HG02840 (cell line): ENCODE measurements around the gene CHST13.

Source experiments
- ATAC-seq: cut with Tn5 transposase; IDR thresholded peaks from one replicate; pipeline ENCODE4 v1.9.1; 2021; ENCODE audit warnings: mild to moderate bottlenecking, moderate library complexity, moderate number of reproducible peaks; ENCODE audit not compliant: unreplicated experiment, low FRiP score

CHST13 gene

DNA sequence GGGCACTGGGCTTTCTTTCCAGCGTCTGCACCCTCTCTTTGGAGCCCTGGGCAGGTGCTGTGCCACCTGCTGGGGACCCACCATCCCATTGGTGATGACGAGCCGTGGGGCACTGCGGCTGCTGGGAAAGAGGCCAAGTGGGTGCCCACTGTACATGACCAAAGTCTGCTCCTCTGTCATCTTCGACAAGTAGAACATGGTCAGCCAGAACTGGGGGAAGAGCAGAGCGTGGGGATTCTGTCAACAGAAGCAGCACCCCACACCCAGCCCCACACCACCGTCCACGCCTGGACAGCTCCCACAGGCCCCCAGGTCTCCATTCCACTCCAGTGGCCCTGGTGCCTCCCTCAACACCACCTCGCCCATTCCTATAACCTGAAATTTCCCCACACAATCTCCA is 16.1 kb upstream of the CHST13 start:
- ATAC-seq: no peak

DNA sequence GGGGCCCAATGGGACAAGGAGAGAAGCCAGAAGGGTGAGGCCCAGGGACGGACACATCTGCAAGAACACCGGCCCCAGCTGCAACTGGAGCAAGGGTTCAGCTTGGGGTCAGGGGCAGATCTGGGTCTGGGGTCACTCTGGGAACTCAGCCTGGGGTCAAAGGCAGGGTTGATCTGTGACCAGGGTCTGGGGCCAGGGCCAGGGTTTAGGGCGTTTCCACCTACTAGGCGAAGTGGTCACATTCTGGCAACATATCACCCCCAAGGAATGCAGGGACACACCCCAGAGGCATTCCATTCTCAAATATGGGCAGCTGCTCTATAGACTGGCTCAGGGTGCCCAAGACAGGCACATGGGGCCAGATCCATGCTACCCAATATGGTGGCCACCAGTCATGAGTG is 15.4 kb upstream of the CHST13 start:
- no peak for ATAC-seq

DNA sequence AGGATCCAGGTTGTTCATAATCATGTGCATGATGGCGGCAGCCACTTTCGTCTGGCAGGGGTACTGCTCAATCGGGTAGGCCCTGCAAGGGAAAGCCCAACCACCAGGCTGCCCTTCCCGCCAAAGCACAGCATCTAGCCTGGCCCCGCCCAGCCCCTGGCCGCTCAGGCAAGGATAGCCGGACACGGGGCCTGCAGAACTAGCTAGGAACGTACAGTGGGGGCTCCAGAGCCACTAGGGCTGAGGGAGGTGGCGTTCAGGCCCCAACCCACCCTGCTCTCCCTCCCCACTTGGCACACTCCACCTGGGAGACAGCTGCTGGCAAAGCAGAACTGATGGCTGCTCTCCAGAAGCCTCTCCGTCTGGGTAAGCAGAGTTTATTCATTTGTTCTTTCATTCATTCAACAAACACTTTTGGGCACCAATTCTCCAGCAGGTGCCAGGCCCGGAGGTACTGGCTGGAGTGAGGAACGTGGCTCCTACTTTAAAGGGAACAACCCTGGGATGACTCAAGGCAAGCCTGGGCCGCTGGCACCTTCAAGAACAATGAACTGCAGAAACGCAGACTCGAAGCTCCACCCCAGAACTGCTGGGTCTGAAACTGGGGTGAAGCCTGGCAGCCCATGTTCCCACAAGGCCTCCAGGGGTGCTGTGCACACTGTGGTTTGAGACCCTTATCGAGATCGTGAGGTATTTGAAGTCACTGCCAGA is 14.2 kb upstream of the CHST13 start:
- no peak for ATAC-seq

DNA sequence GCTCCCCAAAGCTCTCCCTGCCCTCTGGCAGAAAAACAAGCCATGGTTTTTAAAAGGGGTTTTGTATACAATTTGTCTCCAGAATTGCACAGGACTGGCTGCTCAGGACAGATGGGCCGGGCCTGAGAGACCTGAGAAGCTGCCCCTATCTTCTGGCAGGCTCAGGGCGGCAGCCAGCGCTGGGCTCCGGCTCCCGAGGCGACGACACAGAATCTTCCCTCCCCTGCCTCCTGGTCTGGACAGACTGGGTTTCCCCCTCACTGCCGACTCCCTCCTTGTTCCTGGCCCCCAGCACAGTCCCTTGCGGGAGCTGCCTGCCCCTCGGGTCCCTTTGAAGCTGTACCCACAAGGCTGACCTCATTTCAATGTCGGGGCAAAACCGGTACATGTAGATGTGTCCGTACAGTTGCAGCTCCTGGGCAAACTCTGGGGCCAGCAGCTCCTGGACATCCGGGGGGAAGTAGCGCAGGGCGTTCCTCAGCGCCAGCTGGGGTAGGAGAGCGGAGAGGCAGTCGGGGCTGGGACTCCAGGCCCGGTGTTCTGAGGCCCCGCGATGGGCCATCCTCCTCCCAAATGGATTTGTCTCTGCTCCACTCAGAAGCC is 13.5 kb upstream of the CHST13 start:
- no peak for ATAC-seq

DNA sequence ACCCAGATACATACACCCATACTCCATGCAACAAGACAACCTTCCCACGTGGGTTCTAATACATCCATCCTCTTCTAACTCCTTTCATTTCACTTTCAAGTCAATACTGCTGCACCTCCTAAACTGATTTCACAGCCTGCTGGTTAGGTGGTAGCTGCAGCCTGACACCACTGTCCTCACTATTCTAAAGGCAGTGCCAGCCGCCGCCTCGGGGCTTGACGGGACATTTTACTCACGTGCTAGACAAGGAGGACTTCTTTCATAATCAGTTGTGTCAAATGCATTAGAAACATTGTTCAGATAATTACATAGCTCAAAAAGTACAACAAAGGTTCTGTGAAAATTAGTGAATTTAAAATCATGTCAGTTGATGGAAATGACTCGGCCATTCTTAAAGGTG is 12.7 kb upstream of the CHST13 start:
- no peak for ATAC-seq

DNA sequence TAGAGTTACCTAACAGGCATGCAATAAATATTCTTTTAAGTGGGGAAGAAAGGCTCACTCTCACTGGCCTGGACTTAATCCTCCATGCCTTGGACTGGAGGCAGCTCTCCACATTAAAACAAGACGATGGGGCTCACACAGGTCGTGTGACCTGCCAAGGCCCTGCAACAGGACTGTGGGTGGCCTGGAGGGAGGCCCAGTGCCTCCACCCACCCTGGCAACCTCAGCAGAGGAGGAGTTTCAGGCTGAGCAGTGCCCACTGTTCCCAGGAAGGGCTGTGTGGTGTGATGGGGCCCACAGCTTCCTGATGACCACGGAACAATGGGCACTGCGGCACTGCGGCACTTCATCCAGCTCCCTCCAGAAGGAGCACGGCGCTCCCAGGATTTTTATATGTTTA is 11.9 kb upstream of the CHST13 start:
- no peak for ATAC-seq

DNA sequence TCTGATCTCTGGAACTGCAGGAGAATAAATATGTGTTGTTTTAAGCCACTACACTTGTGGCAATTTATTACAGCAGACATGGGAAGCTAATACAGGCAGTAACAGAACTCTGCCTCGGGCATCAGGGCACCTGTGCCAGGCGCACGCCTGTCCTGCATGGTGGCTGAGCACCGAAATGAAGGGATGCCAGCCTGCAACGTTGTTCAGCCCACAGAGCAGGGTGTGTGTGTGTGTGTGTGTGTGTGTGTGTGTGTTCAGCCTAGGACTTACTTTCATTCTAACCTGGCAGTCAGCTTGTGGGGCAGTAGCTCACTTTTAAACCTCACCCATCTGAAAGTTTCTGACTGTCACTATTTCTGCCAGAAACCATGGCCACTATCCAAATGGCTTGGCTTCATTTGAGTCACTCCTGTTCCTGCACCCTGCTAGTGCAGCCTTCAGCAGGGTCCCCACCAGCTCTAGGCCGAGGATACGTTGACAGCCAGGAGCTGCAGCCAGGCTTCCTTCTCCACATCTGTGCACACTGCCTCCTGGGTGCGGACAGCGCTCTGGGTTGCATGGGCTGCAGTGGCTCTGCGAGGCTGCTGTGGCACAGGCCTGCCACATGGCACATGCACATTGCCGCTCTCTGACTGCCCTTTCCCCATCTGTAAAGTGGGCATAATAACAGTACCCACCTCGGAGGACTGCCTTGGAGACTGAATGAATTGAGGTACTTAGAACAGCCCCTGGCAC is 10.9 kb upstream of the CHST13 start:
- ATAC-seq: no peak

DNA sequence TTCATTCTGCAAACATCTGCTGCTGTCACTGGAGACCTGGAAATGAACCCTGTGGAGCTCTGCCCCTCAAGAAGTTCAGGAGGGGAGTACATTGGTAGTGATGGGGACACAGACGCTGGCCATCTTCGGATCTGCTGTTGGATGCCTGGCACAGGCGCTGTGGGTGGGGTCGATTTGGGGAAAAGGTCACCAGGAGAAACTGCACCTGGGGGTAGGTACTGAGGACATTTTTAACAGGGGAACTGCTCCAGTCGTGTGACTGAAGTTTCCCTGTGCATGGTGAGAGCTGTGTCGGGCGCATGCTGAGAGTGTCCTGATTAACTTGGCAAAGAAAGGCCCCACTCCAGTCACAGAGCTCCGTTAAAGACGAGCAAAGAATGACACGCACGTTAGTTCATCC is 9.8 kb upstream of the CHST13 start:
- ATAC-seq: no peak

DNA sequence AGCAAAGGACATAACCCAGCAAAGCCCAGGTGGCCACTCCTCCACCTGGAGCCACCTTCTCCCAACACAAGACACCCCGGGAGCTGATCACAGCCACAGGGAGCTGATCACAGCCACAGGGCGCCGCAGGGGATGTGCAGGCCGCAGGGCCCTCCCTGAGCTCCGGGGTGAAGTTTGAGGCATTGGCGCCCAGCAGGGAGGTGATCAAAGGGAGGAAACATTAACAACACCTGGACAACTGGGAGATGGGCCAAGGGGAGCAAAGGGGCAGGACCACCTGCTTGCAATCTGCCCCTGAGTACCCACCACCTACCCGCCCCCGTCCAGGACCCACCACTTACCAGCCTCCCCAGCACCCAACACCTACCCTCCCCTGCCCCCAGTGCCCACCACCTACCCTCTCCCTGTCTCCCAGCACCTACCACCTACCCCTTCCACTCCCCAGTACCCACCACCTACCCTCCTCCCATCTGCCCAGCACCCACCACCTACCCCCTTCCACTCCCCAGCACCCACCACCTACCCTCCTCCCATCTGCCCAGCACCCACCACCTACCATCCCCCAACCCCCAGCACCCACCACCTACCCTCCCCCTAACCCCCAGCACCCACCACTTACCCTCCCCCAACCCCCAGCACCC is 8.8 kb upstream of the CHST13 start:
- ATAC-seq: no peak

DNA sequence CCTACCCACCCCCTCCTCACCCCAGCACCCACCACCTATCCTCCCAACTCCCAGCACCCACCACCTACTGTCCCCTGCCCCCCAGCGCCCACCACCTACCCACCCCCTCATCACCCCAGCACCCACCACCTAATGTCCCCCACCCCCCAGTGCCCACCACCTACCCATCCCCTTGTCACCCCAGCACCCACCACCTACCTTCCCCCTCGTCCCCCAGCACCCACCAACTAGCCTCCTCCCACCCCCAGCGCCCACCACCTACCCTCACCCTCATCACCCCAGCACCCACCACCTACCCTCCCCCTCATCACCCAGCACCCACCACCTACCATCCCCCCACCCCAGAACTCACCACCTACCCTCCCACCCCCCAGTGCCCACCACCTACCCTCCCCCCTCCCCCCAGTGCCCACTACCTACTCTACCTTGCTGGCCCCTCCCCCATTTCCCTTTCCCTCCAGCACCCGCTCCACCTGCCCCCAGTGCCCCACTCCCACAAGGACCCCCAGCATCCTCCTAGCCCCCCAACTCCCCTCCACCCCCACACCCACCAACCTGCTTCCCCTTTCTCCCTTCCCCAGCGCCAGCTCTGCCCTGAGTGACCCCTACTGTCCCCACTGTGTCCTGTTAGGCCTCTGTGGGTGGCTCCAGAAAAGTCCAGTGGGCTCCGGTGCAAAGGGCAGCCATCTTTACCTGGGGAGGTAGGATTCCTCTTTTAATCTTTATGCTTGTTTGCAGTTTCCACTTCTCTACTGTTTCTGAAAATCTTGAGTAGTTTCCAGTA is 7.6 kb upstream of the CHST13 start:
- ATAC-seq: no peak

DNA sequence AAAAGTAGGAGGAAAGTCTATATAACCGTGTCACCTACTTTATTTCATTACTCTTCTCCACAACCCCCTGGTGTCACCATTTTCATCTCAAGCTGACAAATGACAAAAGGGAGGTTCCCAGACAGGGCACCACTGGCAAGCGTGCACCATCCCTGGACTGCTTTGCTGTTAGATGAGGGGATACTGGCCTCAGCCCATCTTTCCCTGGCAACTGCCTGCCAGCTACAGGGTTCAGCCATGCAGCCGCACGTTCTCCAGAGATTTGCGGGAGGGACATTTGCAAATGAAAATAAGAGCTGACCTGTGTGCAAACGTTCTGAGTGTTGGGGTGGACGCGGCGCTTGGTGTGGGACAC is 7.0 kb upstream of the CHST13 start:
- ATAC-seq: no peak

DNA sequence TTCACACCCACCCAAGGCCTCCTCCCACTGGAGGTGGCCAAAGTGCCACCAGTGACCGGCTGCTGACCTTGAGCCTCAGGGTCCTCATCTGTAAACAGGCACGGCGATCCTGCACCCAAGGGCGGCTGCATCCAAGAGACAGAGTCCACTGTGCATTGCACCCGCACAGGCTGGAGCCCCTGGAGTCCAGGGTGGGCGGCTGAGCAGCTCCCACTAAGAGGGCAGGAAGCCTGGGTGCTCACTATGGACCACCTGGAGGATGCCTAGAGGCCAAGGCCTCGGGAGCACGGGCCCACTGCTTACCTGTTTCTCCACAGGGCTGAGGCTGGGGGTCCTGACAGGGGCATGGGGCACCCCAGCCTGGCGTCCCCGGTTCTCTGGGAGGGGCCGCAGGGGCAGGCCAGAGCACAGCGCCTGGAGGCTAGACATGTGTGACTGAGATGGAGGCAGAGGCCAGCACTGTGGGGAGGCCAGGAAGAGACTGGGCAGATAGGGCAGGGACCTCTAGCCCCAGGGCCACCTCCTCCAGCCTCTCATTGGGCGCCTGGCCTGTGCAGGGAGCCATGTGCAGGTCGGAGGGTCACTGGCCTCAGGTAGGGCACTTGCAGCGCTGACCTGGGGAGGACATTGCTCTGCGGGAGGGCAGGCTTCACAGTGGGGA is 6.5 kb upstream of the CHST13 start, which contains the start of gene UROC1:
TSS of gene UROC1 (minus strand) at position 483 of the 661 bp plus-strand sequence. CDS start at position 429, 54 bp downstream.
- no peak for ATAC-seq

DNA sequence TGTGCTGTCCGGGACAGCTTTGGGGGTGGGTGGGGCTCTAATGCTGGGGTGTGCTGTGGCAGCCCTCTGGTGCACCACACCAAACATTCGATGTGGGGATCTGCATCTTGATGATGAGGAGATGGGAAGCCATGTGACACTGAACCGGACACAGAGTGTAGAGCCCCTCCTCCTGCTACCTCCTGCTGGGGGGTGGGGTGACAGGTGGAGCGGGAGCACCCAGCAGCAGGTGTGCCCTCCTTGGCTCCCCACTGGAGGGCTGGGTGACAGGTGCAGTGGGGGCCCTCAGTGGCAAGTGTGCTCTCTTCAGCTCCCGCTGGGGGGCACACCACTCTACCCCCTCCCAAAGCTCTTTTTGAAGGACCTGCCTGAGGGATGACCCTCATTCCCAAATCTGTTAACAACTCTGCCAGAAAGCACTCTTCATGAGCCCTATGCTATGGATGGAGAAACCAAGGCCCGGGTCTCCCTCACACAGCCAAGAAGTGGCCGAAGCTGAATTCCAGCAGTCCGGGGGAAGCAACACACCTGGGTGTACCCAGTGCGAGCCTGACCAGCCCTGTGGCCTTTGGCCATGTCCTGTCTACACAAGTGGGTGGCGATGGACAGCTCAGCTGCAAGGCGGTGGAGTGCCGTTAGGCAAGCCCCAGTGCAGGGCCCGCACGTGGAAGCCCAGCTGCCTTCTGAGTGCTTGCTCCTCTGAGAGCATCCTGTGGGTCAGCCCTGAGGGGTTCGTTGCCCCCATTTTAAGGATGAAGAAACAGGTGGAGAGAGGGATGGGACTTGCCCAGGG is 5.8 kb upstream of the CHST13 start:
- ATAC-seq: no peak

DNA sequence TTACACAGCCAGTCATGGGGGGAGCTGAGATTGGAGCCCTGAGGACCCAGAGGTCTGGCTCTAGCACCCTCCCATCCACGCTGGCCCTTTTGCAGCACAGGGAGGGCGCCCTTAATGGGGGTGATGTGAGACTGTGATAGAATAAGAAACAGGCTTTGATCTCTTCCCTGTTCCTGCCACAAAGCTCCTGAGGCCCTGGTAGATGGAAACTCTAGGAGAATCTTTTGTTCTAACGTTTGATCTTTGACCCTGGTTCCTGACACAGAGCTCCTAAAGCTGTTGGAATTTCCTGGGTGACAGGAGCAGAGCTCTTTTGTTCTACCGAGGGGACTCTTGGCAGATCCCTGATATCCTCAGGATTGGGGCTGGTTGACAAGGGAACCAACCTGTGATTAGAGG is 5.2 kb upstream of the CHST13 start:
- ATAC-seq: no peak

DNA sequence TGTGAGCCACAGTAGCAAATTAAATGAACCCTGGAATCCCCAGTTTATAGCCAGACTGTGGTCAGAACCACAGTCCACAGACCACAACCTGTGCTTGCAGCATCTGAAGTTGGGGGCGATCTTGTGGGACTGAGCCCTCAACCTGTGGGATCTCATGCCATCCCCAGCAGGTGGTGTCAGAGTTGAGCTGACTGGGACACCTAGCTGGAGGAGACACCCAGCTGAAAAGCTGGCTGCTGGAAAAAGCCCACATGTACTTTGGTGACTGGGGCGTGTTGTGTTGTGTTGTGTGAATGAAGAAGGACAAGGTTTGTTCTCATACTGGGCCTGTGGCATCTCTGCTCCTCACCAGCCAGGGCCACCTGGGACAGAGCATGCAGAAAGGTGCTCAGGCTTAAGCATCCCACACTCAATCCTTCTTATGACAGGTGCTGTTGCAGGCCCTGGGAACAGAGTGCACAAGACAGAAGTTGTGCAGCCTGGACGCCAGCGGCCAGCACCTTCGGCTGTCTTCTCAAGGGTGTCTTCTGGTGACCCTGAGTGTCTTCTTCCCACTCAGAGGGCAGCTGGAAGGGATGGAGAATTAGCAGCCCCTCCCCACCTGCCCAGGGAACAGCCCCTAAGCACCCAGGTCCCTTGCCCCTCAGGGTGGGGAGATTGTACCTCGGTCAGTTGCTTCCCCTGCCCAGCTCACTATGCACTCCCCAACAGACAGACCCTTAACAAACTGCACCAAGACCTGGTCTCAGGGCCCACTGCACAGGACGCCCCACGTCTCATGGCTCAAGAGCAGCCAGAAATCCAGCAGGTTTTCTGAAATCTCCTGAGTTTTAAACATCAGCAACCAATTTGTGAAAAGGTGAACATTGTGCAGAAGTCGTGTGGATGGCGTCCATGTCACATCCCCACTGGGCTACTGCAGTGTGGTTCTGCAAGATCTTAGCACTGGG is 4.2 kb upstream of the CHST13 start:
- ATAC-seq: no peak

DNA sequence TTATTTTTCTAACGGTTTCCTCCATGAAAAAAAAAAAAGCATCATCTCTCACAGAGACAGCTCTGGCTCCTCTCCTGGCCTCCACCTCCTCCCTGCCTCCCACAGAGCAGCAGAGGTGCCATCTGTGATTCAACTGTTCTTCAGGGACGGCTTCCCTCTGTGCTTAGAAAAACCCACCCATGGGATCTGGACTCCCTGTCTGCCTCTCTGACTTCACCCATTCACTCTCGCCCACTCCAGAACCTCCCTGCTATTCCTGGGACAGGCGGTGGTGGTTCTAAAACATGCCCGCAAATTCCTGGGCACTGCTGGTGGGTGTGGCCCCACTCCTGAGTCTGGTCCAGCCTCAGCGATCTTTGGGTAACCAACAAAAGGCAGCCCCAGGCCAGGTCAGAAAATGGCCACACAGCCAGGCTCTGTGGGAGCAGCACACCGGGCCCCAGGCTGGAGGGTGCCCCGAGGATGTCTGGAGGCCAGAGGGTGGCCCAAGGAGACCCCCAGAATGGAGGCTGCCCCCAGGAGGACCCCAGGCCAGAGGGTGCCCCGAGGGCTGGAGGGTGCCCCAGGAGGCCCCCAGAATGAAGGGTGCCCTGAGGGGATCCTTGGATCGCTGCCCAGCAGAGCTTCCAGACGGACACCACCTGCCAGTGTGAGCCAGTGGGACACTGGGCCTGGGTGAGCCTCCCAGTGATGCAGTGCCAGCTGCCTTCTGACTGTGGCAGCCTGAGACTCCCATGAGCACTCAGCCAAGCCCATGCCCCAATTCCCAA is 2.6 kb upstream of the CHST13 start:
- no peak for ATAC-seq

DNA sequence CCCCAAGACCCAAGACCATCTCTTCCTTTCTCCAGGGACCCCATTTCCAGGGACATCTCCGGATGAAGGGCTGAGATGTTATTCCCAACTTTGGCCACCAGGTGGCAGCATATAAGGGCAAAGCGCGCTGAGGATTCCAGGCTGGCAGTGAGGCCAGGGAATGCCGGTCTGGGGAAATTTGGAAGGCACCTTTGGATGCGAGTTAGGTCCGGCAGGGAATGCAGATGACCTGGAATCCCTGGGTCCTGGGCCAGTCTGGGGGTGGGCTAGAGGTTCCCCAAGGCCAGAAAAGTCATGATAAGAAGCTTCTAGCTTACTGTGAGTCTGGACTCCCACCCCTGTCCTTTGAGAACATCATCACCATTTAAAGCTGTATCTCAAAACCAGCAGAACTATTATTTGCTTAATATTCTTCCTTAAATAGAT is 1.6 kb upstream of the CHST13 start:
- ATAC-seq: no peak
